Ovary (tissue), 10 donors: ENCODE data around the gene DHX38. TPM values are rescaled to one million over a fixed set of nuclear protein-coding genes. Genes with fewer than 3 reads are reported as not detected.
A peak's percentile ranks its signal among the peaks of the same experiment; 100 is the strongest.

ENCODE experiments used
- DNase-seq, 5 donors: peaks; one replicate each; pipeline ENCODE4 v3.0.0-alpha.2; 2019 to 2020
- H3K27ac ChIP-seq, 2 donors: fragments of 200-600 bp; one replicate each; pipeline versions ENCODE4 v1.5.1 to v1.8.0; 2019 to 2022
- H3K27me3 ChIP-seq: fragments of 200-600 bp; one replicate; pipeline ENCODE4 v1.8.0; 2022
- H3K36me3 ChIP-seq: fragments of 200-600 bp; sonication (generic); one replicate; pipeline ENCODE4 v1.5.1; 2019
- H3K4me1 ChIP-seq: one replicate; pipeline ENCODE4 v1.8.1; 2013; ENCODE audit warnings: mild to moderate bottlenecking, moderate library complexity; ENCODE audit not compliant: insufficient read depth
- H3K4me3 ChIP-seq: fragments of 200-600 bp; sonication (generic); one replicate; pipeline ENCODE4 v1.5.1; 2017
- H3K9me3 ChIP-seq, 2 donors: fragments of 200-600 bp in 1 of 2; sonication (generic) in 1 of 2; one replicate each; pipeline versions ENCODE4 v1.5.1 to v1.8.1; 2013 to 2019; ENCODE audit warnings: mild to moderate bottlenecking in 1 of 2, moderate library complexity in 1 of 2
- EP300 ChIP-seq: sonication (generic); formaldehyde crosslinking; IDR thresholded peaks from one replicate; pipeline ENCODE4 v1.6.1; 2017; ENCODE audit warnings: antibody characterized with exemption
- POLR2A ChIP-seq: fragments of 450-650 bp; IDR thresholded peaks from one replicate; pipeline ENCODE4 v1.6.1; 2017; ENCODE audit warnings: antibody characterized with exemption, mild to moderate bottlenecking, moderate library complexity
- WGBS, 3 donors: extraction: QIAGEN DNeasy Blood & Tissue Kit in 1 of 3; methylation state at CpG; one replicate each; pipeline versions ENCODE4 v1.1.5 to v1.1.7; 2013 to 2017; 5-methylcytosine and 5-hydroxymethylcytosine counted together
- intact Hi-C, 4 donors: fragments of 100-400 bp; cut with DNase I; formaldehyde crosslinking; loops; one replicate each; pipeline versions ENCODE4 v1.11.0 to v1.15.1; 2022 to 2023
- long read RNA-seq, 3 donors: library from polyadenylated mRNA in 2 of 3; unstranded in 2 of 3; transcript quantifications; one replicate each; pipeline ENCODE4 v2.0.0 and lab custom pipeline, GENCODE V29; 2021 to 2026
- polyA plus RNA-seq, 2 donors: library from polyadenylated mRNA; stranded (reverse); fragments of 200-250 nt in 1 of 2; fragments of 350-450 nt in 1 of 2; fragmentation: Illumina TruSeq in 1 of 2; extraction: RNeasy Lipid Tissue Mini Kit (QIAGEN cat#74804) in 1 of 2; gene quantifications; one replicate each; pipeline ENCODE4 v1.2.3, GENCODE V29; 2013 to 2014
- total RNA-seq, 7 donors: library from RNA; depleted of rRNA in 2 of 7; stranded (reverse); fragments of >200 nt in 2 of 7; fragmentation: NEBNext Ultra II Directional in 3 of 7; extraction: Animal tissue kit (Norgen Biotek cat#: 25700) in 3 of 7; gene quantifications; one replicate each; pipeline versions ENCODE4 v1.1.0 to v1.2.4, GENCODE V29; 2016 to 2023
- TF ChIP-seq, protein P1 (sequence below), 3 donors: fragments of 450-650 bp in 2 of 3; fragments of 200-600 bp in 1 of 3; IDR thresholded peaks; one replicate each; pipeline versions ENCODE4 v1.5.1 to v1.8.0; 2016 to 2022; ENCODE audit warnings: antibody characterized with exemption in 3 of 3, mild to moderate bottlenecking in 1 of 3
- donor health status: DM: no; HTN: no; CAD: no; lungs with moderate emphysema.
- donor health status: DM: no; HTN: no; CAD: no.
- donor health status: Bipolar disorder and iron deficiency.
- donor health status: DM: yes; HTN: yes; CAD: no.
- donor health status: DM: no; HTN: no; CAD: no.
- donor health status: DM: yes; HTN: yes; CAD: no.

The DHX38 gene
- 10 to 100 TPM; 33.0 to 70.5 (median 59.1) TPM for total RNA-seq
- 10 to 100 TPM; 45.2 to 81.7 TPM for polyA plus RNA-seq
- long read RNA-seq, donor 1, full-length matches to known transcripts: 6 of 30 reads
- long read RNA-seq, donor 1, partial matches to known transcripts: 21 of 30 reads
- long read RNA-seq, donor 1, other reads (novel, unspliced or antisense): 3 of 30 reads
- long read RNA-seq, donor 2, full-length matches to known transcripts: 5 of 10 reads
- long read RNA-seq, donor 2, partial matches to known transcripts: 5 of 10 reads
- long read RNA-seq, donor 2, other reads (novel, unspliced or antisense): 0 of 10 reads
- long read RNA-seq, donor 3, full-length matches to known transcripts: 56 of 111 reads
- long read RNA-seq, donor 3, partial matches to known transcripts: 32 of 111 reads
- long read RNA-seq, donor 3, other reads (novel, unspliced or antisense): 23 of 111 reads

DNA sequence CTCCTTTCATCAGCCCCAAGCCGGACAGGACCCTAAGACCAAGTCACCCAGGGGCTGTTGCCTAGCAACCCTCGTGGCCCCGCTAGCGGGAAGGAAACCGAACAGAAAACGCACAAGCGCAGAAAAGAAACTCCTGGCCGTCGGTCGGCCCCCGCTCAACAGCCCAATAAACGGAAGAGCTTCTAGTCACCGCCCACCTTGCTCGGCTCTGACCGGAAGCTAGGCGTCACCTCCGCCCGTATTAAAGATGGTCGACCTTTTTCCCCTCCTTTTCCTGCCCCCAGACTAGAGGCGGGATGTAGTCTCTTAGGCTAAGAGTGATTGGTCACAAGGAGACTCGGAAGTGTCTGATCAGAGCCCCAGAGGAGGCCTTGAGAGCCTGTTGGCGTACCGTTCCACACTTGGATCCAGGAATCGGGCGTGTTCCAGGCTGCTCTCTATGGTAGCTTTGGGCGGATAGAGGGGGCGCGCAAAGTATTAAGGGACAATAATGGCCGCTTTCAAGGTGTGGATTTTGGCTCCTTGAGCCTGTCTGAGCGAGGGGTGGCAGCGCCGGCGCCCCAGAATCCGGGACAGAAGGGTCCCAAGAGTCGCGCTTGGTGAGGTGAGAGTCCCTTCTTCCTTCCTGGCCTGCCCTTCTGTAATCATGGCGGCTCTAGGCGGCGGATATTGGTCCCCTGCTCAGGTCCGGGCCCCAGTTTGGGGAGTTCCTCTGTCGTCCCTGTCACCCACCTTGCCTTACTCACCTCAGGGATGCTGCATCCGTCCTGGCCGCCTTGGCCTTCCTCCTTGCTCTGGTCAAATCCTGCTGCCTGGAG, at the start of gene DHX38, which contains the start of gene TXNL4B:
Gene DHX38 (plus strand): TSS at position 400 of the 818 bp plus-strand sequence. CDS start 2,311 bp downstream, outside the sequence.
Gene TXNL4B (minus strand): TSS at position 173 of the 818 bp plus-strand sequence. CDS start 2,871 bp downstream, outside the sequence.
- no peaks in the 10 kb centered on the region for H3K9me3 ChIP-seq
- intact Hi-C loops: loop anchor here in 1 of 4 donors (10.0 kb wide), 1 partner anchor 79 kb away; no protein-coding TSS in a partner anchor
- TF ChIP-seq, protein P1, sequence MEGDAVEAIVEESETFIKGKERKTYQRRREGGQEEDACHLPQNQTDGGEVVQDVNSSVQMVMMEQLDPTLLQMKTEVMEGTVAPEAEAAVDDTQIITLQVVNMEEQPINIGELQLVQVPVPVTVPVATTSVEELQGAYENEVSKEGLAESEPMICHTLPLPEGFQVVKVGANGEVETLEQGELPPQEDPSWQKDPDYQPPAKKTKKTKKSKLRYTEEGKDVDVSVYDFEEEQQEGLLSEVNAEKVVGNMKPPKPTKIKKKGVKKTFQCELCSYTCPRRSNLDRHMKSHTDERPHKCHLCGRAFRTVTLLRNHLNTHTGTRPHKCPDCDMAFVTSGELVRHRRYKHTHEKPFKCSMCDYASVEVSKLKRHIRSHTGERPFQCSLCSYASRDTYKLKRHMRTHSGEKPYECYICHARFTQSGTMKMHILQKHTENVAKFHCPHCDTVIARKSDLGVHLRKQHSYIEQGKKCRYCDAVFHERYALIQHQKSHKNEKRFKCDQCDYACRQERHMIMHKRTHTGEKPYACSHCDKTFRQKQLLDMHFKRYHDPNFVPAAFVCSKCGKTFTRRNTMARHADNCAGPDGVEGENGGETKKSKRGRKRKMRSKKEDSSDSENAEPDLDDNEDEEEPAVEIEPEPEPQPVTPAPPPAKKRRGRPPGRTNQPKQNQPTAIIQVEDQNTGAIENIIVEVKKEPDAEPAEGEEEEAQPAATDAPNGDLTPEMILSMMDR (IDR thresholded peaks at IDR 0.05): peak in 1 of 3 donors; percentile 22
- TF ChIP-seq POLR2A: peak; percentile 77
- TF ChIP-seq EP300: no peak
- H3K4me3 ChIP-seq: peak within 1 kb of the TSS; percentile 89
- WGBS, 3 donors: 0% methylated on average over 39 to 43 of the region's 43 CpGs
- peaks cover 6% of the 10 kb centered on the region for H3K4me1 ChIP-seq
- DNase-seq: peak; percentile 89 to 94 (median 92)
- peak within 1 kb of the TSS; percentile 81 to 82 for H3K27ac ChIP-seq
- H3K27me3 ChIP-seq: no peaks in the 10 kb centered on the region
- no peaks in the 10 kb centered on the region for H3K36me3 ChIP-seq

DNA sequence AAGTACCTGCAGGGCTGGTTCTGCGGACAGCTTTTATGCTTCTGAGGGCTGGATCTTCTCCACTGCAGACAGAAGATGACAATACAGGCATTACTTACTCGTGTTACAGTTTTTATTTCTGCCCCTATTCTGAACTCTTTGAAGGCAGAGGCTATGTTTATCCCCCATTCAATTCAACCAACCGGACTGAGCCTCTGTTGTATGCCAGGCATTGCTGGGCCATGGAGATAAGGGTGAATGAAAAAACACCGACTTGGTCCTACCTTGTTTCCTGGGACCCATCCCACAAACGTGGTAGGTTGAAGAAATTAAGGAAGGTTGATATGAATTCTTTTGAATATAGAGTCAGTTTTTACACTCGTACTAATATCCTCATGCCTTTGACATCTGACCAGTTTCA, 49.4 kb upstream of the DHX38 start:
- Histone ChIP-seq H3K27me3 (no peaks in the 10 kb centered on the region), H3K36me3 (no peaks in the 10 kb centered on the region), H3K9me3 (no peaks in the 10 kb centered on the region), H3K4me1 (no peaks in the 10 kb centered on the region), H3K4me3 (no peak overlapping the region), H3K27ac (no peak overlapping the region)
- intact Hi-C loops: no loop called here
- DNase-seq: no peak
- TF ChIP-seq EP300 (no peak), POLR2A (no peak)
- WGBS, 3 donors: 68 to 77% (median 74%) methylated on average over 6 of the region's 6 CpGs

DNA sequence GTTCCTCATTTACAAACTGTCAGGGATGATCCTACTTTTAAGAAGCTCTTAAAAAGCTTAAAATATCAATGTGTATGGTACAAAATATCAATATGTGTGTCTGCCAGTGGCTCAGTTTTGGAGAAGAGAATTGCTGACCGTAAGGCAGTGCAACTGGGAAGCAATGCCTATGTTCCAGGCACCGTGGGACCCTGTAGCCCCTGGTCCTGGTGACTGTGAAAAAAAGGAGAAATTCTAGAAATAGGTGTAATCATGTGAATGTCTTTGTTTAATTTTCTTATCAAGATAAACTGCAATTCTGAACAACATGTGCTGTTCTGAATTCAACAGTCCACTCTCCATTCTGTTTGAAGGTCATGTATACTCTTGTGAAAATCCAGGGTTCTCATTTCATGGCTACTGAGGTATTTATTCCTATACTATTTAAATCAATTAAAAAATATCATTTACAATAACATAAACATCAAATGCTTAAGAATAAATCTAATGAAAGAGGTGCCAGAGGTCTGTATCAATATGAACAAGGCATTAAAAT, 48.8 kb upstream of the DHX38 start:
- Histone ChIP-seq H3K9me3 (no peaks in the 10 kb centered on the region), H3K27ac (no peak overlapping the region), H3K4me1 (no peaks in the 10 kb centered on the region), H3K36me3 (no peaks in the 10 kb centered on the region), H3K4me3 (no peak overlapping the region), H3K27me3 (no peaks in the 10 kb centered on the region)
- DNase-seq: no peak
- 61 to 89% (median 67%) methylated on average over 2 of the region's 2 CpGs for WGBS, 3 donors
- no peak for TF ChIP-seq EP300
- no peak for TF ChIP-seq POLR2A
- TF ChIP-seq, protein P1 (IDR thresholded peaks at IDR 0.05): no peak
- intact Hi-C loops: no loop called here

DNA sequence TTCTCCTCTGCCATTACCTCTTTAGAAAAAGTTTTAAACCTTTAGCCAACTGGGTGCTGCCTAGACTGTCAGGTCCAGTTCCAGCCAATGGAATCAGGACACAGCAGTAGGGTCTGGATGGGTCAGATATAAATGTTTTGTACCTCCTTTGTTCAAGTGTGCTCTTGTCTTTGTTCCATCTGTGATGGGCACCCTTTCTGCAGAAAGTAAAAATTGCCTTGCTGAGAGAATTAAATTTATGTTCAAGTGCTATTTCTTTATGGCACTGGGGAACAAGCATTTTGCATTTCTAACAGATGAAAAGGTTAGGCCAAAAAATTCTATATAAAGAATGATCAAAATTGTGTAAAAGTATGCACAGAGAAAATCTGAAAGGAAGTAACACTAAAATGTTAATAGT, 44.5 kb upstream of the DHX38 start:
- no peaks in the 10 kb centered on the region for H3K36me3 ChIP-seq
- H3K9me3 ChIP-seq: no peaks in the 10 kb centered on the region
- no peak overlapping the region for H3K27ac ChIP-seq
- H3K27me3 ChIP-seq: no peaks in the 10 kb centered on the region
- intact Hi-C loops: no loop called here
- DNase-seq: no peak
- TF ChIP-seq, protein P1 (IDR thresholded peaks at IDR 0.05): no peak
- TF ChIP-seq EP300 (no peak), POLR2A (no peak)
- no peaks in the 10 kb centered on the region for H3K4me1 ChIP-seq
- no peak overlapping the region for H3K4me3 ChIP-seq
